Measurements from ENCODE around the gene JPH4.

- TF ChIP-seq CTCF (IDR thresholded peaks at IDR 0.05) (no peak), POLR2A (IDR thresholded peaks at IDR 0.05) (no peak)
Observed at GRCh38 chr14:23550131-23550811, 28.3 kb downstream of the JPH4 start.
